HG03159 (cell line): ENCODE results near the gene PUS7L.

Experiments
- ATAC-seq: cut with Tn5 transposase; IDR thresholded peaks from one replicate; pipeline ENCODE4 v1.9.1; 2021; ENCODE audit warnings: mild to moderate bottlenecking, moderate library complexity; ENCODE audit not compliant: unreplicated experiment

The PUS7L gene

DNA sequence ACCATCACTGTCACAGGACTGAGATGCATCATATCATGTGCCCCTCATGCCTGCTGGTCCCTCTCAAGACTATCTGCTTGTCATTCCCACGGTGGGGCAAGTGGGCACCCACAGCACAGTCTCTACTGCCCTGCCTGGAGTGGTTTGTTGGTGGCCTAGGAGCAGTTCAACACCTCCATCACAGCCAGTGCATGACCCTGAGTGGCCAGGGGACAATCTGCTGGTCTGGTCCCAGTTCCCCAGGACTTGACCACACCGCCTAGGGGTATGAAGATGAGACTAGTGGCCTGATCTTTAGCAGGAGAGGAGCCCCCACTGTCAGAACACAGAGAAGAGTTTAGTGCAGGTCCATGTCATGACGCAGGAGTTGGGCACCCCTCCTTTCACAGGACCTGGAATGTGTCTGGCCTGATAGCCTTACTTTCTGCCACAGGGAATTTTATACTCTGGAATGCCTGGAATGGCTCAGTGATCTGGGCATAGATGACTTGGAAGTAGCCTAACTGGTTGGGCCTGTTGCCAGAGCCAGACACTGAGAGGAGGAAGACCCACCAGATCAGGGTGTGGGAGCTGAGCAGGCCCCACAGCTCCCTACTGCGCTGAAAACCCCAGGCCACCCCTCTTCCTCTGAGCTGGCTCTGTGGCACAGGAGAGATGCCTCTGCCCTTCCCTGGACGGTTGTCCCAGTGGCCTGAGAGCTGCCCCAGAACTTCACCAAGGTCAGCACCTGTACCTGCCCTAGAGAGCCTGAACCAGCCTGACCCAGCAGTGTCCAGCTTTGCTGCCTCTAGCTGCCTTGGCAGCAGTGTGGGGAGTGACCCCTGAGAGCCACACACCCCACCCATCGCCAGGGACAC is 83.3 kb downstream of the PUS7L start:
- no peak for ATAC-seq

- no peak for ATAC-seq
Observed at GRCh38 chr12:43669373-43669772, 89.2 kb downstream of the PUS7L start.
